NOMO-1 treated with DMSO at 0.1 percent for 48 hours (cell line): Measurements from ENCODE around the gene SDR42E2.
"Not testable (repeated sequence)": the region's sequence is repeated elsewhere in the genome, so short reads cannot be mapped to it uniquely, and the experiment has no call there.

Experiments
- DNase-seq: peaks from one replicate; lab custom pipeline; 2025; ENCODE audit not compliant: unreplicated experiment; lab: John Stamatoyannopoulos, UW

The SDR42E2 gene

GRCh38 chr16:22161999-22162655, at the start of gene SDR42E2:
SDR42E2 (plus strand) TSS chr16:22162506; CDS start chr16:22165583, 3,077 bp downstream.
- no peak for DNase-seq

- no peak for DNase-seq
These were observed 46.1 kb upstream of the SDR42E2 start for GRCh38 chr16:22116095-22116700.

GRCh38 chr16:22117609-22118008, 44.7 kb upstream of the SDR42E2 start:
- DNase-seq, result no peak

GRCh38 chr16:22120440-22120839, 41.9 kb upstream of the SDR42E2 start:
- no peak for DNase-seq

- DNase-seq, result no peak
These were observed 40.1 kb upstream of the SDR42E2 start for GRCh38 chr16:22122239-22122638.

- peak; percentile 54 for DNase-seq
These were observed 39.2 kb upstream of the SDR42E2 start for GRCh38 chr16:22123146-22123545.

GRCh38 chr16:22123759-22124490, 38.4 kb upstream of the SDR42E2 start:
- DNase-seq, result no peak

- DNase-seq, result no peak
These were observed 37.6 kb upstream of the SDR42E2 start for GRCh38 chr16:22124583-22125284.

- no peak for DNase-seq
These were observed 36.2 kb upstream of the SDR42E2 start for GRCh38 chr16:22126037-22126558.

GRCh38 chr16:22128537-22128936, 33.8 kb upstream of the SDR42E2 start:
- not testable (repeated sequence) for DNase-seq

GRCh38 chr16:22130528-22130927, 31.8 kb upstream of the SDR42E2 start:
- DNase-seq, result no peak

GRCh38 chr16:22132801-22133200, 29.5 kb upstream of the SDR42E2 start:
- DNase-seq, result no peak

- no peak for DNase-seq
These were observed 23.8 kb upstream of the SDR42E2 start for GRCh38 chr16:22138482-22138881.

GRCh38 chr16:22139008-22139407, 23.3 kb upstream of the SDR42E2 start:
- DNase-seq, result no peak

GRCh38 chr16:22139732-22140131, 22.6 kb upstream of the SDR42E2 start:
- no peak for DNase-seq

GRCh38 chr16:22141767-22142166, 20.5 kb upstream of the SDR42E2 start:
- no peak for DNase-seq

GRCh38 chr16:22144520-22144919, 17.8 kb upstream of the SDR42E2 start:
- DNase-seq, result no peak

GRCh38 chr16:22147853-22148252, 14.5 kb upstream of the SDR42E2 start:
- no peak for DNase-seq

- DNase-seq, result no peak
These were observed 10.9 kb upstream of the SDR42E2 start for GRCh38 chr16:22151246-22151998.

GRCh38 chr16:22152316-22152715, 10.0 kb upstream of the SDR42E2 start:
- no peak for DNase-seq

GRCh38 chr16:22153078-22153477, 9.2 kb upstream of the SDR42E2 start:
- DNase-seq, result not testable (repeated sequence)
